Renal cortical epithelial cell (primary cell): Measurements from ENCODE around the gene LRP3. TPM values are rescaled to one million over a fixed set of nuclear protein-coding genes. Genes with fewer than 3 reads are reported as not detected.
A peak's percentile ranks its signal among the peaks of the same experiment; 100 is the strongest.
"Not testable (repeated sequence)": the region's sequence is repeated elsewhere in the genome, so short reads cannot be mapped to it uniquely, and the experiment has no call there.

ENCODE experiments used
- DNase-seq: peaks from one replicate; pipeline ENCODE4 v3.0.0-alpha.2; 2011; ENCODE audit warnings: low read depth
- total RNA-seq: library from RNA; depleted of rRNA; stranded (reverse); fragments of >200 nt; gene quantifications from 2 replicates; pipeline ENCODE4 v1.2.3, GENCODE V29; 2014

LRP3 gene
- total RNA-seq, 1 donor from 2014 or later: 11.4 TPM

GRCh38 chr19:33176670-33177416, 17.3 kb upstream of the LRP3 start:
- DNase-seq: peak; percentile 93

GRCh38 chr19:33177417-33177979, 16.6 kb upstream of the LRP3 start:
- DNase-seq: no peak

- no peak for DNase-seq
Measured at GRCh38 chr19:33186431-33187182, 7.5 kb upstream of the LRP3 start.

GRCh38 chr19:33187183-33187540, 7.0 kb upstream of the LRP3 start:
- no peak for DNase-seq

- no peak for DNase-seq
Measured at GRCh38 chr19:33189453-33189852, 4.7 kb upstream of the LRP3 start.

- DNase-seq: not testable (repeated sequence)
Measured at GRCh38 chr19:33191092-33191491, 3.0 kb upstream of the LRP3 start.

- no peak for DNase-seq
Measured at GRCh38 chr19:33191501-33191900, 2.6 kb upstream of the LRP3 start.

- no peak for DNase-seq
Measured at GRCh38 chr19:33192010-33192409, 2.1 kb upstream of the LRP3 start.

GRCh38 chr19:33193269-33193864, 763 bp upstream of the LRP3 start:
- DNase-seq: no peak

GRCh38 chr19:33194532-33194885, 379 bp downstream of the LRP3 start:
- no peak for DNase-seq

GRCh38 chr19:33194886-33195644, 935 bp downstream of the LRP3 start:
- no peak for DNase-seq

GRCh38 chr19:33195645-33196347, 1.7 kb downstream of the LRP3 start:
- DNase-seq: no peak

- DNase-seq: no peak
Measured at GRCh38 chr19:33196446-33197193, 2.5 kb downstream of the LRP3 start.

- DNase-seq: no peak
Measured at GRCh38 chr19:33197591-33198000, 3.5 kb downstream of the LRP3 start.

GRCh38 chr19:33198169-33198568, 4.0 kb downstream of the LRP3 start:
- no peak for DNase-seq

GRCh38 chr19:33199441-33200265, 5.5 kb downstream of the LRP3 start:
- DNase-seq: no peak

- no peak for DNase-seq
Measured at GRCh38 chr19:33201473-33201872, 7.3 kb downstream of the LRP3 start.

- DNase-seq: no peak
Measured at GRCh38 chr19:33201886-33202545, 7.9 kb downstream of the LRP3 start.
